Dendritic cell treated with granulocyte-macrophage colony-stimulating factor and Interleukin-4, amounts not matched to agents 40 ng/mL and 50 ng/mL, for 4 days (primary cell): ENCODE data around the gene SLC12A9.
"Not testable (repeated sequence)": the region's sequence is repeated elsewhere in the genome, so short reads cannot be mapped to it uniquely, and the experiment has no call there.

Experiments used
- H3K27ac Mint-ChIP-seq: one replicate; pipeline ENCODE4 v1.8.0; 2022; ENCODE audit warnings: mild to moderate bottlenecking, mixed read lengths
- H3K27me3 Mint-ChIP-seq: one replicate; pipeline ENCODE4 v1.8.0; 2022; ENCODE audit warnings: mild to moderate bottlenecking, mixed read lengths
- H3K36me3 Mint-ChIP-seq: one replicate; pipeline ENCODE4 v1.8.0; 2022; ENCODE audit warnings: low read depth, mixed read lengths
- H3K4me1 Mint-ChIP-seq: one replicate; pipeline ENCODE4 v1.8.0; 2022; ENCODE audit warnings: low read depth, mixed read lengths
- H3K4me3 Mint-ChIP-seq: one replicate; pipeline ENCODE4 v1.8.0; 2022; ENCODE audit warnings: mild to moderate bottlenecking, moderate library complexity, mixed read lengths
- H3K9me3 Mint-ChIP-seq: one replicate; pipeline ENCODE4 v1.8.0; 2022; ENCODE audit warnings: mixed read lengths
- intact Hi-C: fragments of 100-400 bp; cut with micrococcal nuclease; formaldehyde crosslinking; loops from one replicate; pipeline ENCODE4 v1.15.0; 2022

Gene SLC12A9

DNA sequence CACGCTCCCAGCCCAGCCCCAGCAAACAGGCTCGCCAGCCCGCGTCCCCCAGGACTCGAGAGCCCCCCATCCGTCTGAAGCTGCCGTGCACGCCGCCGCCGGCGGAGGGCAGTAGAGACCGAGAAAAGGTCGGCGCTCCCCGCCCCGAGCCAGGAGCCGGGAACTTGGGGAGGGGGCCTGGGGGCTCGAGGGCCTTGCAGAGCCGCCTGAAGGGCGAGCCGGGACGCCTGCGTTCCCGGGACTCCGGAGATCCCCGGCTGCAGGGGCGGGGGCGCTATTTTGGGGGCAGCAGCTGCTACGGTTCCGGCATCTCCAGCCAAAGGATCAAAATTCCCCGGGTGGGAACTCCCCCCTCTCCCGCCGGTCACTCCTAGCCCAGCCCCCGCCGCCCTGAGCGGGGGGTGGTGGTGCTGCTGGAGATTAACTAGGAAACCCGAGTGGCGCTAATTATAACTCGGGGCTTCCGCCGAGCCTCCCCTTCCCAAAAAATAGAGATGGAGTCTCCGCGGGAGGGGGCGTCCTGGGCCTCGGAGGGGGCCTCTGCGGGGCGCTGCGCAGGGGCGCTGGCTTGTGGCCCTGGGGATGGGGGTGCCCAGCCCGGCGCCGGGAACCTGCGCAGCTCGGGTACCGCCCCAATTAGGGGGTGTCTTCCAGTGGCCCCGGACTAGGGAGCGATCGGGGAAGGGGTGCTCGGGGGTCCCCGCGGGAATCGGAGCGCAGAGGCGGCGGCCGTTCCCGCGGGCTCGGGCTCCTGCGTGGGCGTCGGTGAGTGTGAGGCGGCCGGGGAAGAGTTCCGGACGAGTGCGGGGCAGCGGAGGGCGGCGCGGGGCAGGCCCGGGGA, 42.6 kb downstream of the SLC12A9 start:
- H3K27ac Mint-ChIP-seq: no peak overlapping the region
- intact Hi-C loops: loop anchor here (1.0 to 5.0 kb wide), 3 partner anchors 72 to 192 kb away; partner anchors contain the start of genes MUC12 and TRIM56
- H3K4me1 Mint-ChIP-seq: peaks cover 33% of the 10 kb centered on the region
- H3K27me3 Mint-ChIP-seq: peaks cover 88% of the 10 kb centered on the region
- H3K9me3 Mint-ChIP-seq: no peaks in the 10 kb centered on the region
- H3K36me3 Mint-ChIP-seq: no peaks in the 10 kb centered on the region
- H3K4me3 Mint-ChIP-seq: peak overlapping the region; percentile 40

DNA sequence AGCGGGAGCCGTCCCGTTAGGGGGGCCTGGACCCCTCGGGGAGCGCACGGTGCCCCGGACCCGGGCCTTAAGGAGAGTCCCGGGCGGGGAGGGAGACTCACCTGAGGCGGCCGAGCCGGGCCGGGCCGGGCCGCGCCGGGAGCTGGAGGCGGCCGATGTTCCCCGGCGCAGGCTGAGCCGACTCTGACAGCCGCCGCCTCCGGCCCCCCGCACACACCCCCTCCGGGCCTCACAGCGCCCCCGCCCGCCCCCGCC, 43.1 kb downstream of the SLC12A9 start, which contains the start of gene ACHE:
TSS of gene ACHE (minus strand) at position 188 of the 255 bp plus-strand sequence. CDS start 1,656 bp downstream, outside the sequence.
- no peaks in the 10 kb centered on the region for H3K36me3 Mint-ChIP-seq
- peaks cover 86% of the 10 kb centered on the region for H3K27me3 Mint-ChIP-seq
- H3K4me1 Mint-ChIP-seq: peaks cover 28% of the 10 kb centered on the region
- no peaks in the 10 kb centered on the region for H3K9me3 Mint-ChIP-seq
- peak within 1 kb of the TSS; percentile 68 for H3K4me3 Mint-ChIP-seq
- H3K27ac Mint-ChIP-seq: peak within 1 kb of the TSS; percentile 33
- intact Hi-C loops: loop anchor here (1.0 to 5.0 kb wide), 2 partner anchors 72 to 164 kb away; partner anchors contain the start of gene MUC12

DNA sequence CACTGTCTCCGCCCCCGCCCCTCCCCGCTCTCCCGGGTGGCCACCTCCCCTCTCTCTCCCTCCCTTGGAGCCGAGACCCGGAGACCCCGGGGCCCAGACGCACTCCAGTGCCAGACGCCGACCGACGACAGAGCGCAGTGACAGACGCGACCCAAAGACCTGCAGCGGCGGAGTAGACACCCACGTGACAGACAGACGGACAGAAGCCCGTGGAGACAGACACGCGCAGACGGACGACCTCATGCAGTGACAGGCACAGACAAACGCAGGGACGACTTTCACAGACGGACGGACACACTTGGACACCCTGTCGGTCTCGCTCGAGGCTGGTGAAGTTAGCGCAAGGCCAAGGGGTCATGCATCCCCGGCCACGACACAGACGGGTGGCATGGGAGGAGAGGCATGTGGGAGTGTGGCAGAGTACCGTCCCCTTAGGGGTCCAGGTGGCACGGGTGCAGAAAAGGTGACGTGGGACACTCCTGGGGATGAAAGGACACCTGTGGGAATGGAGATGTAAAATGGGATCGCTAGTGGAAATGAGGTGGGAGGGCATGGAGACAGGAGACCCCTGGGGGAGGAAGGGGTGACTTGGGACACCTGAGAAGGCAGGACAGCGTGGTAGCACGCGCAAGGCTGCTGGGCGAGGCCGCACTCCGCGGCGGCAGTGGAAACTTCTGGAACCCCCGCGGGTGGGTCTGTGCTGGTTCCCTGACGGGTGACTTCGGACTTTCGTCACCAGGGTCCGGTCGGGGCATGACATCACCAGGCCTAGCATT, 43.6 kb downstream of the SLC12A9 start:
- Mint-ChIP-seq H3K27me3 (peaks cover 86% of the 10 kb centered on the region), H3K36me3 (no peaks in the 10 kb centered on the region), H3K27ac (peak overlapping the region; percentile 33), H3K4me1 (peaks cover 22% of the 10 kb centered on the region), H3K4me3 (peak overlapping the region; percentile 68), H3K9me3 (no peaks in the 10 kb centered on the region)
- intact Hi-C loops: loop anchor here (1.0 to 5.0 kb wide), 2 partner anchors 71 to 163 kb away; partner anchors contain the start of gene MUC12

DNA sequence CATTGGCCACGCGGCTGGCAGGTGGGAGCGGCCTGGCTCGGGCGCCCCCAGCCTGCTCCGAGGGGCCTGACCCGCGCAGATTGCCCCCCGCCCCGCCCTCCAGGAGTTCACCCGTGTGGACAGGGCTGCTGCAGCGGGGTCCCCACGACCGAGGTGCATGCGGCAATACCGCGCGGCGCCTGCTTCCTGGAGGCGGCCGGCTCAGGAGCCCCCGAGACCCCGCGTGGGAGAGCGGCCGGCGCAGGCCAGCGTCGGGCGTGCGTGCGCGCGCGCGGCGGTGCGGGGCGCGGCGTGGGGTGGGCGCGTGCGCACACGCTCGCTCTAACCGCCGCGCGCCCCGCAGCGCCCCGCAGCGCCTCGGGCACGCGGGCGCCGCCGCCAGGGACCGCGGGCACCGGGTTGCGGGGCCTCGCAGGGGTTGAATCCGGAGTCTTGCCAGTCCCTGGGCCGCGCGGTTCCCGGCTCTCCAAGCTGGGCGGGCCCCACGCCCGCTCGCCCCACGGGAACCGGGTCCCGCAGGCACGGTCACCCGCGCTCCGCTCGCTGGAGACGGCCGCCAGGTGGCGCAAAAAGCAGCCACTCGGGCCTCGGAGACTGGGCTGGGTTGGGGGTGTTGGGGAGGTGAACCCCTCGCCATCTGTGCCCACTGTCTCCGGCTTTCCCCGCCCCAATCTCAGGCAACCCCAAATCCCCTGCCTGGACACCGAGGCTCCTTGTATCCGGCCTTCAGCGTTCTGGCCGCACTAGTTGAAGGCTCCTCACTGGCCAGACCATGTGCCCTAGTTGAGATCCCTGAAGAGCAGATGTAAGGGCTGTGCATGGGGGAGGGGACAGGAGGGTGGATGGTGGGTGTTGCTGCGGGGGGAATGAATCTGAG, 44.5 kb downstream of the SLC12A9 start:
- Mint-ChIP-seq H3K4me3 (peak overlapping the region; percentile 41), H3K36me3 (no peaks in the 10 kb centered on the region), H3K27ac (no peak overlapping the region), H3K27me3 (peaks cover 81% of the 10 kb centered on the region), H3K4me1 (peaks cover 18% of the 10 kb centered on the region), H3K9me3 (no peaks in the 10 kb centered on the region)
- intact Hi-C loops: loop anchor here (5.0 kb wide), 1 partner anchor 70 kb away; the partner anchor contains the start of gene MUC12

DNA sequence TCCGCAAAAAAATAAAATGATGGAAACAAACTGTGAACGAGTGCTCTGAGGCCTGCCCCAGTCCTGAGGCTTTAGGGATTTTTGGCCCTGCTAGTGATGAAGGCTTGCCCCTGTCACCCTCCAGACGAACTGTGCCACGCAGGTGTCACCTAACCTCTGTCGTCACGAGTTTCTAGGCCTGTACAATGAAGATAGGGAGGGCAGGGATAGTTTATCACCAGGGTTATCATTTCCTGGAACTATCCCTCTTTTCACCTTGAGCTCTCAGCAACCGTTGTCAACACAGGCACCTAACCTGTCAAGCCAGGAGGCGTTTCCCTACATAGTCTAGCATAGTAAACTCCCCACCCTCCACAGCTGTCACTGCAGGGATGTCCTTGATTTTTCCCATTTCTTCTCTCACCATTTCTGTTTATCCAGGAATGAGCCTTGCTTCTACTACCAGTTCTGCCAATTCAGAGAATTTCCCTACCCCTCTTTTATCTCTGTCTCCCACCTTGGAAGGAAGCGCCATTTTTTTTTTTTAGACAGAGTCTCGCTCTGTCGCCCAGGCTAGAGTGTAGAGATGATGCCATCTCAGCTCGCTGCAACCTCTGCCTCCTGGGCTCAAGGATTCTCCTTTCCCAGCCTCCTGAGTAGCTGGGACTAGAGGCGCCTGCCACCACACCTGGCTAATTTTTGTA, 45.4 kb downstream of the SLC12A9 start:
- Mint-ChIP-seq H3K4me3 (no peak overlapping the region), H3K4me1 (peaks cover 18% of the 10 kb centered on the region), H3K9me3 (no peaks in the 10 kb centered on the region), H3K27ac (no peak overlapping the region), H3K36me3 (no peaks in the 10 kb centered on the region), H3K27me3 (peaks cover 79% of the 10 kb centered on the region)
- intact Hi-C loops: loop anchor here (5.0 kb wide), 1 partner anchor 69 kb away; the partner anchor contains the start of gene MUC12

DNA sequence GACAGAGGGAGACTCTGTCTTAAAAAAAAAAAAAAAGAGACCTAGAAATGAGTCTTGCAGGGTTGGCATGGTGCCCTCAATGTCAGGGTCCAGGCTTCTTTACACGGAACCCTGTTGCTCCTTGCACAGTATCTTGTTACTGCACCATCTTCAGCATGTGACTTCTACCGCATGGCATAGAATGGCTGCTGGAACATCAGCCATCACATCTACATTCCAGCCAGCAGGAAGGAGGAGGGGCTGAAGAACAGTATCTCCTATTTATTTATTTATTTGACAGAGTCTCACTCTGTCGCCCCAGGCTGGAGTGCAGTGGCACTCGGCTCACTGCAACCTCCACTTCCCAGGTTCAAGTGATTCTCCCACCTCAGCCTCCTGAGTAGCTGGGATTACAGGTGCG, 46.9 kb downstream of the SLC12A9 start:
- Mint-ChIP-seq H3K9me3 (no peaks in the 10 kb centered on the region), H3K27ac (no peak overlapping the region), H3K4me1 (peaks cover 18% of the 10 kb centered on the region), H3K4me3 (no peak overlapping the region), H3K36me3 (no peaks in the 10 kb centered on the region), H3K27me3 (peaks cover 72% of the 10 kb centered on the region)
- intact Hi-C loops: loop anchor here (5.0 kb wide), 1 partner anchor 68 kb away; the partner anchor contains the start of gene MUC12

DNA sequence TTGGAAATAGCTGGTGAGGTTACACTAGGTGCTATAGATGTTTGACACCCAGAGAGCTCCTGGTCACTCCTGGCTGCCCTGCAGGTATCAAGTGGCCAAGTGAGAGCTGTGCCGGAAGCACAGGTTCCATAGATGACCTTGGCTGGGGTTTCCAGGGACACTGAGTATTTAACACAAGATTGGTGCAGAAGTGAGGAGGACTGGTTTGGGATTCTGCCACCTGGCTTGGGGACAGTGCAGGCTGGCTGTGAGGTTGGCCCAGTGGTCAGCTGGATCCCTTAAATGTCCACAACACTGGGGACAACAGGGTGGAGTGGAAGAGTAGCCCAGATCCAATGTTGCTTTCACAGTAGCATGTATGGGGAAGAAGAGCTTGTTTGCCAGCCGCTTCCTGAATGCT, 48.5 kb downstream of the SLC12A9 start:
- Mint-ChIP-seq H3K4me1 (peaks cover 10% of the 10 kb centered on the region), H3K4me3 (no peak overlapping the region), H3K9me3 (no peaks in the 10 kb centered on the region), H3K27me3 (peaks cover 64% of the 10 kb centered on the region), H3K27ac (no peak overlapping the region), H3K36me3 (no peaks in the 10 kb centered on the region)
- intact Hi-C loops: no loop called here

DNA sequence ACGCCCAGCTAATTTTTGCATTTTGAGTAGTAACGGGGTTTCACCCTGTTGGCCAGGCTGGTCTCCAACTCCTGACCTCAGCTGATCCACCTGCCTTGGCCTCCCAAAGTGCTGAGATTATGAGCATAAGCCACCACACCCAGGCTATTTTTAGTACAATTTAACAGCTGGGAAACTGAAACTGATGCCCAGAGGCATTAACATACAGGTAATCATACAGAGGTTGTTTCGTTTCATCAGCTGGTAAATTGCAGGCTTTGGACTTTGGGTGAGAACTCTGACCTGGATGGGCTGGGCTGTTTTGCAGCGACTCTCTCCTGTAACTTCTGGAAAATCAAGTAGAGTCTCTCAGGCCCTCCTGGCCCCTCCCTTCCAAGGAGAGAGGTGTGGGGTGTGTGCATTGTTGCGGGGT, 49.4 kb downstream of the SLC12A9 start:
- intact Hi-C loops: no loop called here
- H3K9me3 Mint-ChIP-seq: no peaks in the 10 kb centered on the region
- no peak overlapping the region for H3K4me3 Mint-ChIP-seq
- H3K27ac Mint-ChIP-seq: no peak overlapping the region
- peaks cover 59% of the 10 kb centered on the region for H3K27me3 Mint-ChIP-seq
- H3K4me1 Mint-ChIP-seq: peaks cover 5% of the 10 kb centered on the region
- no peaks in the 10 kb centered on the region for H3K36me3 Mint-ChIP-seq

DNA sequence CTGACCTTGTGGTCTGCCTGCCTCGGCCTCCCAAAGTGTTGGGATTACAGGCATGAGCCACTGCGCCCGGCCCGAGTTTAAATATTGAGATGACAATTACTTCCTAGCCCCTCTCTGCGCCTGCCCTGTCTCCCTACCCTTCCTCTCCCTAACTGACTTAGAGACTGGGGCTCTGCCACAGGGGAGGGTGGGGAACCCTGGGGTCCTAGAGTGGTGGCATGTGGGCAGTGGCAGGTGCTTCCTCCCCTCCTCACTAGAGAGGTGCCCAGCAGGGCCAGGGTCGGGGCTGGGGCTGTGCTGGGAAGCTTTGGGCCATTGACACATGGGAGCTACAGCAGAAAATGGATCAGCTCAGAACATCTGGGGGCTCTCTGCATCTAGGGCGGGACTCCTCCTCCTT, 50.1 kb downstream of the SLC12A9 start:
- Mint-ChIP-seq H3K9me3 (no peaks in the 10 kb centered on the region), H3K4me3 (no peak overlapping the region), H3K36me3 (no peaks in the 10 kb centered on the region), H3K27ac (no peak overlapping the region), H3K4me1 (no peaks in the 10 kb centered on the region), H3K27me3 (peaks cover 53% of the 10 kb centered on the region)
- intact Hi-C loops: no loop called here

DNA sequence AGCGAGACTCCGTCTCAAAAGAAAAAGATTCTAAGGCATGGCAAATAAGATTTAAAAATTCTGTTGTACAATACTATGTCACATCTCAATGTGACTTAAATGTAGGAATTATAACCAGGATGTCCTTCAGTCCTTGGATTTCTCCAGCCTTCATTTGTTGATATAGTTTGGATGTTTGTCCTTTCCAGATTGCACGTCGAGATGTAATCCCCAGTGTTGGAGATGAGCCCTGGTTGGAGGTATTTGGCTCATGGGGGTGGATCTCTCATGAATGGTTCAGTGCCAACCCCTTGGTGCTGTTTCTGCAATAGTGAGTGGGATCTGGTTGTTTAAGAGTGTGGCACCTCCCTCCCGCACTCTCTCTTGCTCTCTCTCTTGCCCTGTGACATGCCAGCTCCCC, 56.0 kb downstream of the SLC12A9 start:
- H3K9me3 Mint-ChIP-seq: no peaks in the 10 kb centered on the region
- peaks cover 10% of the 10 kb centered on the region for H3K27me3 Mint-ChIP-seq
- H3K36me3 Mint-ChIP-seq: no peaks in the 10 kb centered on the region
- H3K27ac Mint-ChIP-seq: peak overlapping the region; percentile 32
- intact Hi-C loops: no loop called here
- peaks cover 18% of the 10 kb centered on the region for H3K4me1 Mint-ChIP-seq
- no peak overlapping the region for H3K4me3 Mint-ChIP-seq

DNA sequence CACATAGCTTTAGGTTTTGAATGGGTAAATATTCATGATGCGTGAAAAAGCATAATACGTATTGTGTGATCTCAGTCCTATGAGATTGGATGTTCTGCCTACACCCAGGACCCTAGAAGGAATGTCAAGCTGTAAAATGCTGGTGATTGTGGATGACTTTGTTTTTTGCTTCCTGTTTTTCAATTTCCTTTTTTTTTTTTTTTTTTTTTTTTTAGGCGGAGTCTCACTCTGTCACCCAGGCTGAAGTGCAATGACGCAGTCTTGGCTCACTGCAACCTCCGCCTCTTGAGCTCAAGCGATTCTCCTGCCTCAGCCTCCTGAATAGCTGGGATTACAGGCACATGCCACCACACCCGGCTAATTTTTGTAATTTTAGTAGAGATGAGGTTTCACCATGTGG, 57.9 kb downstream of the SLC12A9 start:
- Mint-ChIP-seq H3K27ac (peak overlapping the region; percentile 78), H3K4me1 (peaks cover 31% of the 10 kb centered on the region)
- H3K36me3 Mint-ChIP-seq, H3K27me3 Mint-ChIP-seq, H3K4me3 Mint-ChIP-seq, intact Hi-C loops, H3K9me3 Mint-ChIP-seq: not testable (repeated sequence)

DNA sequence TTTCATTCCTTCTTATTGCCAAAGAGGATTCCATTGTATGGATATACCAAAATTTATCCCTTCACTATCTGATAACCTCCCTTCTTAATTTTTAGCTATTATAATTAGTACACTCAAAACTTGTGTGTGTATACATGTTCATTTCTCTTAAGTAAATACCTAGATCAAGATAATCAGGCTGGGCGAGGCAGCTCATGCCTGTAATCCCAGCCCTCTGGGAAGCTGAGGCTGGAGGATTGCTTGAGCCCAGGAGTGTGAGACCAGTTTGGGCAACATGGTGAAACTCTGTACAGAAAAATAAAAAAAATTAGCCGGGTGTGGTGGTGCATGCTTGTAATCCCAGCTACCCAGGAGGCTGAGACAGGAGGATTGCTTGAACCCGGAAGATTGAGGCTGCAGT, 59.0 kb downstream of the SLC12A9 start:
- intact Hi-C loops: no loop called here
- peaks cover 3% of the 10 kb centered on the region for H3K27me3 Mint-ChIP-seq
- H3K36me3 Mint-ChIP-seq: no peaks in the 10 kb centered on the region
- peaks cover 35% of the 10 kb centered on the region for H3K4me1 Mint-ChIP-seq
- peak overlapping the region; percentile 78 for H3K27ac Mint-ChIP-seq
- no peak overlapping the region for H3K4me3 Mint-ChIP-seq
- H3K9me3 Mint-ChIP-seq: no peaks in the 10 kb centered on the region
